Left kidney (tissue), 2 donors: Measurements from ENCODE around the gene SCN4B. TPM values are rescaled to one million over a fixed set of nuclear protein-coding genes. Genes with fewer than 3 reads are reported as not detected.
A peak's percentile ranks its signal among the peaks of the same experiment; 100 is the strongest.

Experiments used
- DNase-seq: peaks from one replicate; pipeline ENCODE4 v3.0.0-alpha.2; 2013
- polyA plus RNA-seq: library from polyadenylated mRNA; unstranded; fragments of 120-200 nt; gene quantifications from one replicate; pipeline ENCODE4 v1.2.1, GENCODE V29; 2013; ENCODE audit not compliant: insufficient read length

Gene SCN4B
- polyA plus RNA-seq, 1 donor: 0.75 TPM

DNA sequence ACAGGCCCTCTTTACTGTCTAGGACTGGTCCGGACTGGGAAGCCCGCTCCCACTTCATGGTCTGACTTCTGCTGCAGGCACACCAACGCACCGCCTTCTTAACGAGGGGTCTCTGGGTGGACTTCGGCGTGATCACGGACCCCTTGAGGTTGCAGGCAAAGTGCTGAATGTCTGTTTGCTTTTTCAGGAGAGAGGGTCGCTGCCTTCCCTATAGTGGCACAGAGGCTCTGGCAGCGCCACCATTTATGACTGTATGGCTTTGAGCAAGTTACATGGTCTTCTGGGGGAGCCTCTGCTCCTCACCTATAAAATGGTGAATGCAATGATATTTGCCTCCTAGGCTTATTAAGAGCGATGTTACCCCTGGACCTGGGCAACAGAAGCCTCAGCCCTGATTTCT, 1.4 kb upstream of the SCN4B start:
- no peak for DNase-seq

DNA sequence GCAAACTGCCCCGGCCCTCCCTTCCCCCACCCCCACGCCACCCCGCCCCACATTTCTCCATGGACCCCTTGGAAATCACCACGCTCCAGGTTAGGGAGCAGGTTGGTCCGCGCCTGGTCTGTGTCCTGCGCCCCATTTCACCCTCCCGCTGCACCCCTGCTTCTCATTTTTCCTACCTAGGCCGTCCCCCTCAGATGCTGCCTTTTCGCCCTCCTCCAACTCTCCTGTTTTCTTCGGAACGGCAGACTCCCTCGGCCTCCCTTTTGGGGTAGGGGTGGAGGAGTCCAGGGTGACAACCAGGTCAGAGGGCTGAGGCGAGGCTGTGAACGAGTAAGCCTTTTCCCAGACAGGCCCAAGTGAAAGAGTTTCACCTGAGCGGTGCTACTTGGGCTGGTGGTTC, 893 bp upstream of the SCN4B start:
- no peak for DNase-seq

DNA sequence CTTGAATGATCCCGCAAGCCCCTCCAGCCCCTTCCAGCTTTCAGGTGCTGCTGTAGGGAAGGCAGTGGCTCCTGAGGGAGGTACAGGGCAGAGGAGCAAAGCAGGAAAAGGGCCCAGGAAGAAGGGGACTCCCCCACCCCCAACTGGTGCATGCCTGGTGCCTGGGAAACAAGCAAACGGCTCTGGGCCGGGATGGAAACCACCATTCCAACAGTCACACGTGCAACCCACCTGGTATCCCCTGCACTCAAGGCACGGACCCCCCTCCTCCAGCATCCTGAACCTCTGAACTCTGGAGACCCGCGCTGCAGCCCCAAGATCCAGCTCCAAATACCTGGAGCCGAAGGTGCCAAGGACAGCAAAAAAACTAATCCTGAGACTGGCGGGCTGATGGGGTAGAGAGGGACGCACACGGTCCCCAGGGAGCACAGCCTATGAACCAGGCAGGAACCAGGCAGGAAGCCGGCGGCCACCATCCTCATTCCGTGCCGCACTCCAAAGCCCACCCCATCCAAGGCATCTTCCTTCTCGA, 537 bp downstream of the SCN4B start:
- DNase-seq: no peak

DNA sequence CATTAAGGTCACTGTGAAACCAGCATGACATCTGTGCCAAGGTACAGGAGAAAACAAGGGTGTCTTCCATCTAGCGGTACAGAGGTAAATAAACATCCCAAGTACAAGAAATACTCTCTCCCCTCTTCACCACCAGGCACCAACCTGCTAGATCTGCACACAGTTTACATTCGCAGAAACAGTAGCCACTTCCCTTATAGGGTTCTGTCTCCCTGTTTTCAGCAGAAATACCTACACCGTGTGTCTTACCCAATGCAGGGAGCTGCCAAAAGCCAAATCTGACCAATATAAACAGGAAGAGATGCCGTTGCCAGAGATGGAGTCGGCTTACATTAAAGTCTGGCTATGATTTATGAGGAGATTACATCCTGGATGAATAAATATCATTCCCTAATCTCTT, 1.2 kb downstream of the SCN4B start:
- DNase-seq: no peak

DNA sequence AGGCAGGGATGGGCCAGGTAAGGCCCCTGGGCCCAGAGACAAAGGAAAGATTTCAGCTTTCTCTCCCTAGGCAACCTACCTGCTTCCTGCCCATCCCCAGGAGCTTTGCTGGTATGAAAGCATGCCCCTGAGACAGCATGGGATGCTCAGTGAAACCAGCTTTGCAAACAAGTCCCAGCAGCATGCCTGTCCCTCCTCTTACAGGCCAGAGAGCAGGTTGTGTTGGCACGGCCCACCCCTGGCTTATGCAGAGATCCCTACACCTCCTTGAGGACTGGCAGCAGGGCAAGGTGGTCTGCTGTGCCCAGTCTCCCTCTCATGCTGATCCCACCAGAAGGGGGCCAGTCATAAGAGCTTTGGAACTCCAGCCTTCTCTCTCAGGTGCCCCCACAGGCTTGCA, 3.1 kb downstream of the SCN4B start:
- no peak for DNase-seq

DNA sequence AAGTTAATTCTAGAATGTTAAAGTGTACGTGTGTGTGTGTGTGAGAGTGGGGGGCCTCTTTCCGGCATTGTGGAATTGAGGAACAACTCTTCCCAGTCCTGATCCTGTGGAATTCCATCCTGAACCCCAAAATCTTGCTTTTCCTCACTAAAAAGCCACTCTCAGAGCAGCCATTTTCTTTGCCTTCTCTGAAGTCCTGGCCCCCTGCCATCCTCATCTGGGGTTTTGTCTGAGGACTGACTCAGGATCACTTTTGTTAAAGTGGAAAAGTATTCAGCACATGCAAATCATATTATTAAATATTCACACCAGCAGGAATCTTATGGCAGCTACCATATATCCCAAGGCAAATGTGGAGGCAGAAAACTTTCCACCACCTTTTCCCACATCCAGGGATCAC, 3.8 kb downstream of the SCN4B start:
- DNase-seq: no peak

DNA sequence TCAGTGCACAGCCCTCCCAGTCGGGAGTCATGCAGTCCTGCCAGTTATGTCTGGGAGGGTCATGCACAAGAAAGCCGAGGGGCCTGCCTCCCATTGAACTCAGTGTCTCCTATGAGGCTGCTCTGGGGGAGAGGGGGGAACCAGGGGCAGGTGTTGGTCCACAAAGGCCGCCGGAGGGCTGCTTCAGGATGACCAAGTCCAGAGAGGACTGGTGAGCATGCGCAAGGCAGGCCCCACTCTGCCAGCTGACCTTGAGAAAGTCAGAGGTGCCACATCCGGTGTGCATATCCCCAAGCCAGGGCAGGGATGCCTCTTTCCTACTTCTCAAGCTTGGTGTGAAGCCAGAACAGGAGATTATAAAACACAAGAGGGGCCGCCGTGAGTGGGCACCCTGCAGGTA, 4.4 kb downstream of the SCN4B start:
- DNase-seq: no peak

DNA sequence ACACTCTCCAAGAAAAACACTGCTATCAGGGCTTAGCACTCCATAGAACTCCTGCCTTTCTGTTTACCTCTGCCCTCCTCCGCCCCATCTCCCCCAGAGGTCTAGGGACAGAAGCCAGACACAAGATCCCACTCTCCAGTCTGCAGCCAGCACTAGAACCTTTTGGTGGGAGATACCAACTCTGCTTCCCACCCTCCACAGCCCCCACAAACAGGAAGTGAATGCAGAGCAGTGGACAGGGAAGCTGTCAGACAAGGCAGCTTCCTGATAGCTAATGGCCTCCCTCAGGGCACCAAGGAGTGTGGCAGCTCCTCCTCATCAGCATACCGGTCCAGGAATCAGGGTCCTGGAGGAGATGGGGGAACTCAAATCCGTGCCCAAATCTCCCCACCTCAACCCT, 5.1 kb downstream of the SCN4B start:
- no peak for DNase-seq

DNA sequence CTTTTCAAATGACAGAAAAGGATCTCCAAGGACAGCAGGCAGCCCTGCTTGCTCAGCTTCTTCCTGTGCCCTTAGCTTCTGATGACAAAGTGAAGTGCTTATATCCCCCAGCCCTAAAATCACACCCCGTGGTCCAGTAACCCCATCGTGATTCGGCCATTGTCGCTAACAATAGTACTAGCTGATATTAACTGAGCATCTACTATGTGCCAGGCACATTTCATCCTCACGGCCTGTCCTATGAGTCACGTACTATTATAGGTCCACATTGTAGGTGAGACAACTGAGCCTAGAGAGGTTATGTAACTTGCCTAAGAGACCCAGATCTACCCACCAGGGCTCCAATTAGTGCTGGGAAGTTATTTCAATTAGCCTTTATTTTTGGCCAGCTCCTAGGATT, 6.1 kb downstream of the SCN4B start:
- DNase-seq: no peak

DNA sequence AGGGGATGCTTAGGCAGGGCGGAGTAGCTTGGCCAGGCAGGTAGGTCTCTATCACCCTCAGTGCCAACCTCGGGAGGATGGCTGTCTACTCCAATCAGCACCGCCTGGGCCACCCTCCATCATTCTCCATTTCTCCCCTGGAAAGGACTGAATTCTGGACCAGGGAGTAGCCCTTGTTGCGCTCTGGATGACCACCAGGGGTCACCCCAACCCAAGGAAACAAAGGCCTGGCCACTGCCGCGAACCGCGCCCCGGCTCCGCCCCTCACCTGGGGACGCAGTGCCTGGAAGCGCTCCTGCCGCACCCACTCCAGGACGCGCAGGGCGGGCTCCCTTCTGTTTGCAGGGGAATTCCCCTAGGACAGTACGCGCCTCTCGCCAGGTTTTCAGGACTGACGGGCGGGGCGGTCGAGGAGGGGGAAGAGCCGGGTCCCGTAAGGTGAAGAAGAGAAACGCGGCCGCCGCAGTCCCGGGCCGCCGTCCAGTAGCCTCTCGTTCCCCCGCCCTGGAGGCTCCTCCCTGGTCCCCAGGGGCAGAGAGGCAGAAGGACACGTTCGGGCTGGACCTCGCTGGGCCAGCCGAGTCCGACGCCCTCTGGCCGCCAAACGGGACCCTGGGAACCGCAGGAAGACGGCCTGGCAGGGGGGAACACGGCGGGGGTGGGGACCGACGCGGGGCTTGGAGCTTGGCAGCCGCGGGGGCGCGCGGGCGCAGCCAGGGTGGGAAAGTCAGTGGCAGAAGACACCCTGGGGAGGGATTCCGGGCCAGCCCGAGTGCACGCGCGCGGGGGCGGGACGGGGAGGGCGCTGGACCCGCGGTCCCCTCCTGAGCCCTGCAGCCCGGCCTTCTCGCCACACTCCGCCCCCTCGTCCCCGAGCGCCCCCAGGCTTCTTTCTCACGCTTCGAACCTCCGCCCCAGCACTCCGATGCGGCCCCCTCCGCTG, 7.1 kb downstream of the SCN4B start:
- DNase-seq: peak; percentile 77

DNA sequence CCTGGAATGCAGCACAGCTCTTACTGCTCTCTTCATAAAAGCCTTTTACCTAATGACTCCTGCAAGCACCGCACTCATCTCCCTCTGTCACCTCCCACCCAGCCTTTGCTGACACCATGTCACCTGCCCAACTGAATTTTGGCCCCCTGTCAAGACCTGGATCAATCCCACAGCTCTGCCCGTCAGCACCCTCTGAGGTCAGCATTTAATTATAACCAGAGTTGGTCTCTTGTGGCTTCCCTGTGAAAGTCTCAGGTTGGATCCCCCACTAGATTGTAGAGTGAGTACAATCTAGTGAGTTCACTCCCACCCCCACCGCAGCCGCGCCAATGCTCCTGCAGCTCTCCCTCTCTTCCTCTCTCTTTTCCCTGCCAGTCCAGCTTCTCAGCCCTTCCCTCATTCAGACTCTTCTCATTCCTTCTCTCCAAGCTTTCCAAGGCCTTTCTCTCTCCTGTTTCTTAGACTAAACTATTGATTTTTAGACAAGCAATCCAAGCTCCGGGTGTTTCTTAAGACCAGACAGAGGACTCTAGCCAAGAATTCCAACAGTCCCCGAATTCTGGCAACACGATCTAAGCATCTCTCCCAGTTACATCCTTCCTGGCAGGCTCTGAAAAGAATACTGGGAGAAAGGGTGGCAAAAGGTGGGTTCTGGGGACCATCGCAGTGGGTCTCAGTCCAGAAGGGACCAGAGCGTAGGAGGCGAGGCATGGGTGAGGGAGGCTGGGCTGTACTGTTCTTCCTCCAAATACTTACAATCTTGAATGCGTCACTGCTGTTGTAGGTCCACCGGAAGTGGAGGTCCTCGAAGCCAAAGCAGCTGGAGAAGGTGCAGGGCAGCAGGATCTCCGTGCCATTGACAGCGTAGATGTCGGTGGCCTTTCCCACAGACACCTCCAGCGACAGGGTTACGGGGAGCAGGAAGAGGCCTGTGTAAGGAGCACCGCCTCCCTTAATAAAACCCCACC, 8.0 kb downstream of the SCN4B start:
- no peak for DNase-seq

DNA sequence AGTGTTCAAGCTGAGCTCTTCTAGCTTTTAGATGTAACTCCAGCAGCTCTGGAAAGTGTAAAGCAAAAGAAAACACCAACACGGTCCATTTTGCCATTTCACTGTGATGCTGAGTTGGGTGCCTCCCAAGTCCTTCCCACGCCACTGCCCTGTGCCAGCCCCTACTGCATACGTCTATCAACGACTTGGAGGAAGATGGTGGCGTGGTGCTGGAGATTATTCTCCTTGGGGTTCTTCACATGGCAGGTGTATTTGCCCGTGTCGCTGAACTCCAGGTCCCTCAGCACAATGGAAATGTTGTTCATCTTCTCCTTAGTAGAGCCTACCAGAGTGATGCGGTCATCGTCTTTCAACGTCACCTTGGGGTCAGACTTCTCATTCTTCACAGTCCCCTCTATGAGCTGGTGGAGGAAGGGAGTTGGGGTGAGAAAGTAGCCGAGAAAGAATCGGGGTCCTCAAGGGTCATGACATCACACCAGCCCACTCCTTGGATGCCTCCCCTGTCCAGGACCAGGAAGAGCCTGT, 8.9 kb downstream of the SCN4B start:
- no peak for DNase-seq

DNA sequence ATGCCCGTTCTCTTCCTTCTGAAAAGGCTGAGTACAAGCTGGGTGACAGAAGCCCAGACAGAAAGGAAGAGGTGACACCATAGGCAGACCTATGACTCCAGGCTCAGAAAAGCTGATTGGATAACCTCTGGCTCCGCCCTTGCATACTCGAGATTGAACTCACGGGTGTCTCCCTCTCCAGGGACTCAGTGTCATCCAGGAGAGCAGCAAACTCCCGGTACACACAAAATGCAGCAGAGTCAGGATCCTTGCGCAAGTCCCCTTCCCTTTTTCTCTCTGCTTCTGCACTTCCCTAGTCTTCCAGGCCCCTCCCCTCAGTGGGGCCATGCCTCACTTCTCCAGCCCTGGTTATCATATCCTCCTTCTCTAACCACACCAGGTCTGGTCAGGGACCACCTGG, 9.8 kb downstream of the SCN4B start:
- no peak for DNase-seq

DNA sequence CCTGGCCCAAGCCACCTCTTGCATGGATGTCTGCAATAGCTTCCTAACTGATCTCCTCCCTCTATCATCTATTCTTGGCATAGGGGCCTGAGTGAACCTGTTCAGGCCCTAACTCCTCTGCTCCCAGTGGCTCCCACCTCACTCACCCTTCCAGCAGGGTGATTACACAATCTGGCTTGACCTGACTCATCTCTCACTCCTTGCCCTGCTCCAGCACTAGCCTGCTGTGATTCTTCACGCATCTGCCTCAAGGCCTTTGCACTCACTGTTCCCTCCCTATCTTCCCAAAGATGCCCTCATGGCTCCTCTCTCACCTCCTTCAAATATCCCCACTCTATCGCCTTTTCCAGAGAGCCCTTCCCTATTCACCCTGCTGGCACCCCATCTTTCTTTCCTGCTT, 10.5 kb downstream of the SCN4B start:
- no peak for DNase-seq

DNA sequence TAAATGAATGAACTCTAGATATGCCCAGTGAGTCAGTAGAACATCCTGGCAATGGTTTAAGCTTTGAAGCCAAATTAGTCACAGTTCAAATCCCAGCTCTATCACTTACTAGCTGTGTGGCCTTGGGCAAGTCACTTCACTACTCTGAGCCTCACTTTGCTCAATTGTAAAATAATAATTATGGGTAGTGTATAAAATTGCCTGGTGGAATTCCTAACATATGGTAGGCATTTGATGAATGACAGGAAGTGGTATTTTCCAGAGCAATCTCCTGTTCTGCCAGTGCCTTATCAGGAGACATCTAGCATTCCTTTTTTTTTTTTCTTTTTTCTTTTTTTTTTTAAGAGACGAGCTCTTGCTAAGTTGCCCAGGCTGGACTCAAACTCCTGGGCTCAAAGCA, 13.0 kb downstream of the SCN4B start:
- DNase-seq: no peak

DNA sequence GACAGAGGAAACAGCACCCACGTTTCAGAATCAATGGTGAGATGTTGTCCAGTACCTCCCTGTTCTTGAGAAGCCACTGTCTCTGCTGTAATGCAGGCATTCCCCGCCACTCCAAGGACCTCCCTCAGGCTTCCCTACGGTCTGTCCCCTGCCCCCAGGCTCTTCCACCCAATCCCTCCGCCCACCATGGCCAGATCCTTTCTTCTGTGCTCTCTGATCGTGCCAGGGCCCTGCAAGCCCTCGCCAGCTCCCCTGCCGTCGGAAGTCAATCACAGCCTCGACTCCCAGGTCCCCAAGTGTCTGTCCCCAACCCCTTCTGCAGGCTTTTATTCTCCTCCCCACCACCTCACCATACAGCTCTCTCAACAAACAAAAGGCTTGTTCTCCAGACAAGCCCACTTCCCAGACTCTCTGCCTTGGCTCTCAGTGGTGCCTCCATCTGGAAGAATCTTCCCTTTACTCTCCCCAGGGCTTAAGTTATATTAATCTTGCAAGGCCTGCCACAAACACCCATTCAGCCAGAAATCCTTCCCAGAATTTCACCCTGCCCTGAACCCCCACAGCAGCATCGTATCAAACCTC, 13.7 kb downstream of the SCN4B start:
- DNase-seq: no peak

DNA sequence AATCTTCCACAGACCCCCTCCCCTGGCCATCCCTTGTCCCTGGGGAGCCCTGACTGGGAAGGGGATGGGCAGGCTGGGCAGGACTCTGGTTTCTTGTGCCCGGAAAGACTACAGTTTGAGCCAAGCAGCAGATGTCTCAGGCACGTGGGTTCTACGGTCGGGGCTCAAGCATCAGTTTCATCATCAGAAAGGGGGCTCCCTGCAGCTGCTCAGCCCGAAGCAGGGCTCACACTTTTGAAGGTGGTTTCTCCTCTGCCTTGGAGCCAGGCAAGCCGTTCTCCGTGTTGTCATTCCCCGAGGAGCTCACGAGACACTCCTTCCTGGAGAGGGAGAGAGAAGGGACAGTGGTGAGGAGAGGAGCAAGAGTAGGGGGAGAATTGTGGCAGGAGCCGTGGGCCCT, 15.8 kb downstream of the SCN4B start:
- DNase-seq: no peak

DNA sequence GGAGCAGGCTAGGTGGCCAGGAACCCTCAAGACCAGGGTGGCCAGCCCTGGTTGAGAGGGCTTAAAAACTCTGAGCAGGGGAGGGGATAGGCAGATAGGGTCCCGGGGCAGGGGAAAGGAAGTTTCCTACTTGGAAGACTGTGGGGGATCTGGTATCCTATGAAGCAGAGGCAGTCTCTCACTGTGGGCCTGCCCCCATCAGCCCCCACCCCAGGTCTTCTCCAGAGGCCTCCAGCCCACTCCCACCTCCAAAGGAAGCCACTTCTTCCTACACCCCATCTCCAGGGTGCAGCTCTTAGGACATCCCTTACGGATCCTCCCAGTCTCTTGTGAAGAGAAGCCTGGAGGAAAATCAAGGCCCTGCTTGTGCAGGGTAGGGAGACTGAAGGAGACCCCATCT, 16.3 kb downstream of the SCN4B start:
- no peak for DNase-seq

DNA sequence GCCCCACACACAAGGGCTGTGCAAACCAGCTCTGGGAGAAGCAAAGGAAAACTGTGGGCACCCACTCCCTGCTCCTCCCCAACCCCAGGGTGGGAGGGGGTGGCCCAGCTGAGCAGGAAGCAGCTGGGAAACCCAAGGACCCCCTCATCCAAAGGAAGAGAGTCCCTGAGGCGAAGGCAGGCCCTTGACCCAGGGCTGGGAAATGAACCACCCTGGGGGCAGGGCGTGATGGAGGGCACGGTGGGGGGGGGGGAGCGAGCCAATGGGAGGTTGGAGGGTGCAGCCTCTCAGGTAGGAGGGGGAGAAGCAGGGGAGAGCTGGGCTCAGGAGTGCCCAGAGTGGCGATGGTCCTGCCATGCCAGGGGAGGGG, 16.8 kb downstream of the SCN4B start:
- DNase-seq: no peak

DNA sequence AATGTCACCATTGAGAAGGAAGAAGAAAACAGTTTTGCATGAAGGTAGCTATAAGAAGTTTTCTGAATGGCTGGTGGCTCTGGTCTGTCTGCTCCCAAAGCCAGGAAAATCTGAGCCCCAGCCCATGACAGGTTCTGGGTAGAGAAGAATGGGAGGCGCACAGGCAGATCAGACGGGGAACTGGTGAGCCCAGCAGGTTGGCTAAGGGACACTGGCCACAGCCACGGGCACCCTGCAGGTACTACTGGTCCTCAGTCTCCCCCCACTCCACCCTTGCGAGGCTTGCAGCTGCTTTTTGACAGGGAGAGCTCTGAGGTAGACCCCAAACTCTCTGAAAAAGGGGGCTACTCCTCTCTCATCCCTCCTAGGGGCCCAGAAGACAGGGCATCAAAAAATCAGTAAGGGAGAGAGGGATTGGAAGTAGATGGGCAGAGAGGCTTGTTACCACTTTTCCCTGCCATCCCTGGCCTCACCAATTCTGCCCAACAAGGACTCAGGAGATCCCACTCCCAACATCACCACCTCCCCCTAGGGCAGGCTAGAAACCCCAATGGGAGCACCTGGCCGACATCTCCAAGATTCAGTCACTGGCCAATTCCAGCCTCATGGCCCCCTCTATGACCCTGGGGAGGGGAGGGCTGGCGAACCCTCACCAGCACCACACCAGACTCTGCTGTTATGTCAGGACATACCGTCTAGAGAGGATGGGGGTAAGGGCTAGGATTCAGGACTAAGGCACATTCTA, 17.4 kb downstream of the SCN4B start:
- DNase-seq: no peak

DNA sequence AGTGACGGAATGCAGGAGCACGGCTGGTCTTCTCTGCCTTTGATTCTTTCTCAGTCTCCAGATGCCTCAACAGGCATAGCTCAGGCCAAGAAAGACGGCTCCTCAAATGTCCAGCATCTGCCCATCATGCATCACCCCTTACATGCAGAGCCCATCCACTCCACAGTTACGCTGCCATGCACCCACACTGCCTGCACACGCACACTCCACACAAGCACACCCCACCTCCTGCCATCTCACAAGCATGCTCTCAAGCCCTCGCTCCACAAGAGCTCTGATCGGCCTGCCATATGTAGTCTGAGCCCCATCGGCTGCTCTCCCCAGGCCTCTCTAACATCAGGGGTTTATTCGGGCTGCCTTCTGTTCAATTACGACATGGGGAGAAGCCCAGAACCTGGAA, 18.8 kb downstream of the SCN4B start:
- DNase-seq: no peak
